Measurements from ENCODE around the gene BTBD18.

The BTBD18 gene

DNA sequence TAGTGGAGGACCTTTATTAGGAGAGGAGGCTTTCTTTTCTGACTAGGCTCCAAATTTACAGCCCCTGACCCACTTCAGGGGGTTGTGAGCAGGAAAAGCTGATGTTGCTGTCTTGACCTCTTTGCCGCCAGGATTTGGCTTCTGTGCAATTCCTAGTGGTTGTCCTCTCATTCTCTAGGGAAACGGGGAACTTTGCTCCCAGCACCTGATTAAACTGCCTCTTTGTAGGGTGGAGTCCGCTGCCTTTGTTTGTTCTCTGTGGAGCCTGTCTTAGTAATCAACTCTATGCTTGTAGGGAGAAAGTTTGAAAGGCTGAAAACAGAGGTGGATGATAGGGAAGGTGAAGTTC lies 26.3 kb upstream of the BTBD18 start:
- no peaks in the 10 kb centered on the region for H3K27me3 ChIP-seq
- peak overlapping the region; percentile 6; the same call in 1 of the 2 replicates for H3K4me3 ChIP-seq (ENCODE audit: low read depth, low read length)
- no peaks in the 10 kb centered on the region for H3K36me3 ChIP-seq
- peaks cover 2% of the 10 kb centered on the region; the same call in 1 of the 2 replicates for H3K4me1 ChIP-seq
- no peak for DNase-seq
- TF ChIP-seq, protein P1, sequence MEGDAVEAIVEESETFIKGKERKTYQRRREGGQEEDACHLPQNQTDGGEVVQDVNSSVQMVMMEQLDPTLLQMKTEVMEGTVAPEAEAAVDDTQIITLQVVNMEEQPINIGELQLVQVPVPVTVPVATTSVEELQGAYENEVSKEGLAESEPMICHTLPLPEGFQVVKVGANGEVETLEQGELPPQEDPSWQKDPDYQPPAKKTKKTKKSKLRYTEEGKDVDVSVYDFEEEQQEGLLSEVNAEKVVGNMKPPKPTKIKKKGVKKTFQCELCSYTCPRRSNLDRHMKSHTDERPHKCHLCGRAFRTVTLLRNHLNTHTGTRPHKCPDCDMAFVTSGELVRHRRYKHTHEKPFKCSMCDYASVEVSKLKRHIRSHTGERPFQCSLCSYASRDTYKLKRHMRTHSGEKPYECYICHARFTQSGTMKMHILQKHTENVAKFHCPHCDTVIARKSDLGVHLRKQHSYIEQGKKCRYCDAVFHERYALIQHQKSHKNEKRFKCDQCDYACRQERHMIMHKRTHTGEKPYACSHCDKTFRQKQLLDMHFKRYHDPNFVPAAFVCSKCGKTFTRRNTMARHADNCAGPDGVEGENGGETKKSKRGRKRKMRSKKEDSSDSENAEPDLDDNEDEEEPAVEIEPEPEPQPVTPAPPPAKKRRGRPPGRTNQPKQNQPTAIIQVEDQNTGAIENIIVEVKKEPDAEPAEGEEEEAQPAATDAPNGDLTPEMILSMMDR (IDR thresholded peaks at IDR 0.05; ENCODE audit: low read depth, low read length), result no peak
- no peaks in the 10 kb centered on the region for H3K9me3 ChIP-seq

DNA sequence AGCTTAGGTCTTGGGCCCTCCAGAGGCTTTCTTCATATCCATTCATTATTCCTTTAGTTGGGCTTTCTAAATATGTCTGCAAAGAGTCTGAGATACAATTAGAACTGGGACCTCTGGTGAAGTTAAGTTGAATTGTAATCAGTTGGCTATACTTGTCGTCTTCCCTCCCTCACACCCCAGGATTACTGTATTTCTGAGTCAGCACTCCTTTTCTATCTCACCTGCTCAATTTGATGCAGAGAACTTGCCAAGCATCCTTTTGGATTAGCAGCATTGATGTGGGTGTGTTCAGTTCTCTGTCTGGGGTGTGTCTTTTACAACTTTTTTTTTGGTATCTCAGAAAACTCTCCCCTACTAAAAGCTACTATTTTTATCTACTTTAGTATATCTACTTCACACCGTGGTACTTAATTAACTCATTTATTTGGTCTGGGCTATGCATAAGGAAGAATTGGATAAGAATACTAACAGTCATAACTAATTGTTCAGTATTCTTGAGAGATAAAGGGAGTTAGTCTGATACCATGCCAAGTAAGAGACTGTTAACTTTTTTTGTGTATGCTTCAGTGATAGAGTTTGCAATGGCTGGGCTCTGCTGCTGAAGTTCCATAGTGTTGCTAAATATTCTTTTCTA lies 25.1 kb upstream of the BTBD18 start:
- DNase-seq, result no peak

DNA sequence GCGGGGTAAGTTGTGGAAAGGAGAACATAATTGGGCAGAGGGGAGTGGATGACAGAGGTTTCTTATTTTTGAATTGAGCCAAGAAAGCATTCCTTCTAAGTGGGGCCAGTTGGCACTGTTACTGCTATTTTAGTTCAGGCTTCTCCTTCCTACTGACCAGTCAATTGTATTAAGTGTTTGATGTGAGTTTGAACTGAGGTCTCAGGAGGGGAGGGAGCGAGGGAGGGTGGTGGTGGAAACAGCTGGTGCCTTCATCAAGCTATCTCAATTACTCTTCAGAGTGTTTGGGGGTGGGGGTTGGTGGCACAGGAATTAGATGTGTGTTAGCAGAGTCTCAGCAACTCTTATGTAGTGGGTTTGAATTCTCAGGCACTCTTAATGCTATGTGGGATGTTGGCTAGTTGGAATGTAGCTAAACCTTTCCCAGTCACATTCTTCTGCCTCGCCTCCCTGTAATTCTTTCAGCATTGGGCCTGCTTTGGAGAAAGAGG lies 24.5 kb upstream of the BTBD18 start:
- no peak overlapping the region for H3K4me3 ChIP-seq (ENCODE audit: low read depth, low read length)
- no peaks in the 10 kb centered on the region for H3K9me3 ChIP-seq
- no peaks in the 10 kb centered on the region for H3K36me3 ChIP-seq
- DNase-seq, result no peak
- TF ChIP-seq, protein P1 (IDR thresholded peaks at IDR 0.05; ENCODE audit: low read depth, low read length), result no peak
- H3K27me3 ChIP-seq, result no peaks in the 10 kb centered on the region
- H3K4me1 ChIP-seq, result peaks cover 2% of the 10 kb centered on the region; the same call in 1 of the 2 replicates

More for the DNA sequence above, 25.1 kb upstream of the BTBD18 start:
- H3K9me3 ChIP-seq, result no peaks in the 10 kb centered on the region
- H3K27me3 ChIP-seq, result no peaks in the 10 kb centered on the region
- H3K4me1 ChIP-seq, result peaks cover 2% of the 10 kb centered on the region; the same call in 1 of the 2 replicates
- H3K4me3 ChIP-seq (ENCODE audit: low read depth, low read length), result no peak overlapping the region
- TF ChIP-seq, protein P1 (IDR thresholded peaks at IDR 0.05; ENCODE audit: low read depth, low read length), result no peak
- H3K36me3 ChIP-seq, result no peaks in the 10 kb centered on the region

DNA sequence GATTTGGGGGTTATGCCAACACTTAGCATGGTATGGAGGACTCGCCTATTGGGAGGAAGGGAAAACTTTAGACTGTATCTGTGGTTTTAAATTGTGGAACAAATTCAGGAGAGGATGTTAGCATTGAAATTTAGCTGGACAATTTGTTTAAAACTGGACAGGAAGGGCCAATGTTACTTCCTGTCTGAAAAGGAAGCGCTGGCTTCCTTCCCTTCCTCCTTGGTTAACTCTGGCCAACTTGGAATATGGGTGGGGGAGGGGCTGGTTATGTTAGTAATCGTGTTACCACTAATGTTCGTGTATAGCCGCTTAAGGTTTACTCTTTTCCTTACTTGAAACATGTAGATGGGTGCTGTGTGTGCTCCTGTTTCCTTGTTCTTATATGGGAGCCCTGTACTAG lies 23.9 kb upstream of the BTBD18 start:
- Histone ChIP-seq H3K27me3 (no peaks in the 10 kb centered on the region), H3K4me1 (peaks cover 2% of the 10 kb centered on the region; the same call in 1 of the 2 replicates), H3K9me3 (no peaks in the 10 kb centered on the region), H3K4me3 (ENCODE audit: low read depth, low read length) (no peak overlapping the region), H3K36me3 (no peaks in the 10 kb centered on the region)
- TF ChIP-seq, protein P1 (IDR thresholded peaks at IDR 0.05; ENCODE audit: low read depth, low read length), result no peak
- no peak for DNase-seq

DNA sequence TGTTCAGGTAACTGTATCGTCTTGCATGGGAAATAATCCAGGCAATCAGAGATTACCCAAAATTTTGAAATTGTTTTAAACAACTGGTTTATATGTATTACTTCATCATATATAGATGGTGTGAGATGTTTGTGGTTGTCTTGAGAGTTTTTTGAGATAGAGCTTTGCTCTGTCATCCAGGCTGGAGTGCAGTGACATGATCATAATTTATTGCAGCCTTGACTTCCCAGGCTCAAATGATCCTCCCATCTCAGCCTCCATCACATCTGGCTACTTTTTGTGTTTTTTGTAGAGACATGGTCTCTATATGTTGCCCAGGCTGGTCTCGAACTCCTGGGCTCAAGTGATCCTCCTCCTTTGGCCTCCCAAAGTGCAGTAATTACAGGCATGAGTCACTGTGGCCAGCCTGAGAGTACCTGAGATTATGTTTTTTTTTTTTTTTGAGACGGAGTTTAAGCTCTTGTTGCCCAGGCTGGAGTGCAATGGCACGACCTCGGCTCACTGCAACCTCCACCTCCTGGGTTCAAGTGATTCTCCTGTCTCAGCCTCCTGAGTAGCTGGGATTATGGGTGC lies 21.5 kb upstream of the BTBD18 start:
- Histone ChIP-seq H3K4me1 (peaks cover 2% of the 10 kb centered on the region; the same call in 1 of the 2 replicates), H3K9me3 (no peaks in the 10 kb centered on the region), H3K27me3 (no peaks in the 10 kb centered on the region), H3K4me3 (ENCODE audit: low read depth, low read length) (no peak overlapping the region), H3K36me3 (no peaks in the 10 kb centered on the region)
- TF ChIP-seq, protein P1 (IDR thresholded peaks at IDR 0.05; ENCODE audit: low read depth, low read length), result no peak
- DNase-seq, result no peak

DNA sequence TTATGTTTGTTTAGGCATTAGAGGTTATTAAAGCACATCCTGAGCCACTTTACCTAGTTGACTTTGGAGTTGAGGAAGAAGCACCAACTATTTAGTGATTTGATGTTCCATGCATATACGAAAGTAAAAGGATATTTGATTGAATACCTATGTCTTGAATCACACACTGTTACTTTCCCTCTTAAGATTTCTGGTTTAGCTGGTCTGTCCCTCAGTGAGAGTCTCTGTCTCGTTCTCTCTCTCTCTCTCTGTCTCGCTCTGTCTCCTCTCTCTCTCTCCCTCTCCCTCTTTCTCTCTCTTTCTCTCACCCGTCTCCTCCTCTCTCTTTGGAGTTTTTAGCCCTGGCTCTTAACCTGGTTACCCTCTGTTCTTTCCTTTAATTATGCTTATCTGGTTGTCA lies 20.9 kb upstream of the BTBD18 start:
- H3K36me3 ChIP-seq, result no peaks in the 10 kb centered on the region
- no peak for DNase-seq
- H3K4me3 ChIP-seq (ENCODE audit: low read depth, low read length), result no peak overlapping the region
- TF ChIP-seq, protein P1 (IDR thresholded peaks at IDR 0.05; ENCODE audit: low read depth, low read length), result no peak
- no peaks in the 10 kb centered on the region for H3K27me3 ChIP-seq
- no peaks in the 10 kb centered on the region for H3K9me3 ChIP-seq
- no peaks in the 10 kb centered on the region for H3K4me1 ChIP-seq

Data from BE2C (cell line).